ENCODE data around the gene LIN7A.

GRCh38 chr12:80864046-80864735 is 73.5 kb downstream of the LIN7A start:
- TF ChIP-seq CTCF (IDR thresholded peaks at IDR 0.05) (no peak), POLR2A (IDR thresholded peaks at IDR 0.05) (no peak)

All from heart left ventricle (tissue), 13 donors.